ENCODE data around the gene MGAT5B. TPM values are rescaled to one million over a fixed set of nuclear protein-coding genes. Genes with fewer than 3 reads are reported as not detected.

Gene MGAT5B
- total RNA-seq, 1 donor from 2014 or later: 1.8 TPM

DNA sequence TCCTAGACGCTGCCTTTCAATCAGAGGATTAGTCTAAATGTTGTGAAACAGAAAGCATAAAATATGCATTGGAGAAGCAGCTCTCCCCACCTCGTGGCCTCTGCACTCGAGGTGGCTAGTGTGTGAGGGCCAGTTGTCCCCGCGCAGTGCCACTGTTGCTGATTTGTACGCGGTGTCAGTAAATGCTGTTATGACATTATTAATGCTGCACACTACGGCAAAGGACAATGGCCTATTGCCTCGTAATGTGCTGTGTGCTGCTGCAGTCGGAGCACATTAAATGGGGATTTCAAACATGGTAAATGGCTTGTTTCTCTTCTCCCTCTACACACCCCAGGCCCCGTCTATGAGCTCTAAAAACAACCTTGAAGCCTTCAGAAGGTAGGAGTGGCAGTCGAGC, 5.7 kb upstream of the MGAT5B start:
- Histone ChIP-seq H3K4me1 (no peaks in the 10 kb centered on the region), H3F3A (ENCODE audit: low read depth) (no peaks in the 10 kb centered on the region), H3K9ac (no peak overlapping the region), H2AFZ (replicated peaks) (no peak overlapping the region), H3K4me3 (no peak overlapping the region), H3K36me3 (no peaks in the 10 kb centered on the region), H4K20me1 (ENCODE audit: low read depth) (no peaks in the 10 kb centered on the region), H3K9me3 (ENCODE audit: low read depth) (no peaks in the 10 kb centered on the region), H3K79me2 (ENCODE audit: low read depth) (no peaks in the 10 kb centered on the region), H3K27ac (no peak overlapping the region), H3K27me3 (peaks cover 6% of the 10 kb centered on the region), H3K4me2 (no peak overlapping the region)
- H3K27ac Mint-ChIP-seq: no peak overlapping the region
- H3K36me3 Mint-ChIP-seq: no peaks in the 10 kb centered on the region
- no peak for DNase-seq (ENCODE audit: low spot score)
- H3K27me3 Mint-ChIP-seq (ENCODE audit: insufficient read depth, low read depth): peaks cover 5% of the 10 kb centered on the region
- TF ChIP-seq EZH2phosphoT487 (IDR thresholded peaks at IDR 0.05): no peak
- TF ChIP-seq EZH2 (IDR thresholded peaks at IDR 0.05): no peak
- TF ChIP-seq, protein P1, sequence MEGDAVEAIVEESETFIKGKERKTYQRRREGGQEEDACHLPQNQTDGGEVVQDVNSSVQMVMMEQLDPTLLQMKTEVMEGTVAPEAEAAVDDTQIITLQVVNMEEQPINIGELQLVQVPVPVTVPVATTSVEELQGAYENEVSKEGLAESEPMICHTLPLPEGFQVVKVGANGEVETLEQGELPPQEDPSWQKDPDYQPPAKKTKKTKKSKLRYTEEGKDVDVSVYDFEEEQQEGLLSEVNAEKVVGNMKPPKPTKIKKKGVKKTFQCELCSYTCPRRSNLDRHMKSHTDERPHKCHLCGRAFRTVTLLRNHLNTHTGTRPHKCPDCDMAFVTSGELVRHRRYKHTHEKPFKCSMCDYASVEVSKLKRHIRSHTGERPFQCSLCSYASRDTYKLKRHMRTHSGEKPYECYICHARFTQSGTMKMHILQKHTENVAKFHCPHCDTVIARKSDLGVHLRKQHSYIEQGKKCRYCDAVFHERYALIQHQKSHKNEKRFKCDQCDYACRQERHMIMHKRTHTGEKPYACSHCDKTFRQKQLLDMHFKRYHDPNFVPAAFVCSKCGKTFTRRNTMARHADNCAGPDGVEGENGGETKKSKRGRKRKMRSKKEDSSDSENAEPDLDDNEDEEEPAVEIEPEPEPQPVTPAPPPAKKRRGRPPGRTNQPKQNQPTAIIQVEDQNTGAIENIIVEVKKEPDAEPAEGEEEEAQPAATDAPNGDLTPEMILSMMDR (IDR thresholded peaks at IDR 0.05): no peak
- peaks cover 17% of the 10 kb centered on the region for H3K4me1 Mint-ChIP-seq
- peaks cover 2% of the 10 kb centered on the region for H3K9me3 Mint-ChIP-seq
- no peak overlapping the region for H3K4me3 Mint-ChIP-seq

DNA sequence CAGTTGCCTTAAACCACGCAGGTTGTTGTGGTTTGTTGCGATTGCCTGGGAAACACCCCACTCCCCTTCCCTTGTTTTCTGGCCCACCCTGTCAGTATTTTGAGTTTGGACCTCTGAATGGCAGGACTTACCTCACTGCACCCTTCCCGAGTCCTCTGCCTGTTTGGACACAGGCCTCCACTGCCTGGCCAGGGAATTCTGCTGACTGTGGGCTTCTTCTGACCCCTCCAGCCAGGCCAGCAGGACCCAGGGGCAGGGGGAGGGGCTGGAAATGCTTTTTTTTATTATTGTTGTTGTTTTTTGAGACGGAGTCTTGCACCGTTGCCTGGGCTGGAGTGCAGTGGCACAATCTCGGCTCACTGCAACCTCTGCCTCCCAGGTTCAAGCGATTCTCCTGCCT, 4.2 kb upstream of the MGAT5B start:
- Histone ChIP-seq H3K9ac (no peak overlapping the region), H3F3A (ENCODE audit: low read depth) (no peaks in the 10 kb centered on the region), H3K36me3 (no peaks in the 10 kb centered on the region), H3K79me2 (ENCODE audit: low read depth) (no peaks in the 10 kb centered on the region), H3K4me3 (no peak overlapping the region), H4K20me1 (ENCODE audit: low read depth) (peaks cover 3% of the 10 kb centered on the region), H3K4me2 (no peak overlapping the region), H3K27me3 (peaks cover 19% of the 10 kb centered on the region), H3K9me3 (ENCODE audit: low read depth) (no peaks in the 10 kb centered on the region), H2AFZ (replicated peaks) (no peak overlapping the region), H3K4me1 (peaks cover 3% of the 10 kb centered on the region), H3K27ac (no peak overlapping the region)
- H3K4me1 Mint-ChIP-seq: peaks cover 23% of the 10 kb centered on the region
- H3K4me3 Mint-ChIP-seq: no peak overlapping the region
- H3K36me3 Mint-ChIP-seq: no peaks in the 10 kb centered on the region
- DNase-seq (ENCODE audit: low spot score): no peak
- peaks cover 2% of the 10 kb centered on the region for H3K9me3 Mint-ChIP-seq
- H3K27me3 Mint-ChIP-seq (ENCODE audit: insufficient read depth, low read depth): peaks cover 6% of the 10 kb centered on the region
- TF ChIP-seq, protein P1 (IDR thresholded peaks at IDR 0.05): no peak
- TF ChIP-seq EZH2 (IDR thresholded peaks at IDR 0.05) (no peak), EZH2phosphoT487 (IDR thresholded peaks at IDR 0.05) (no peak)
- H3K27ac Mint-ChIP-seq: no peak overlapping the region

DNA sequence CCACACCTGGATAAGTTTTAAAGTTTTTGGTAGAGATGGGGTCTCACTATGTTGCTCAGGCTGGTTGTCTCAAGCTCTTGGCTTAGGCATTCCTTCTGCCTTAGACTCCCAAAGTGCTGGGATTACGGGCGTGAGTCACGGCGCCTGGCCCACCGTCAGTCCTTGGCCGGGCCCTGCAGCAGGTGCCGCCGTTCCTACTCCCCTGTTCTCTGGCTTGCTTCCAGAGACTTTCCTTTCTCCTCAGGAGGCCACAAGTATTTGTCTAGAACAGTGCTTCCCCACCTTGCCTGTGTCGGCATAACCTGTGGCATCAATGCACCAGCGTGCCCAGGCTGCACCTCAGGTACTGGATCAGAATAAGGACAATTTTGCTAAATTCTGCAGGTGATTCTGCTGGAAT, 3.0 kb upstream of the MGAT5B start:
- peaks cover 9% of the 10 kb centered on the region for H3K4me1 ChIP-seq
- TF ChIP-seq, protein P1 (IDR thresholded peaks at IDR 0.05): no peak
- no peak for TF ChIP-seq EZH2phosphoT487 (IDR thresholded peaks at IDR 0.05)
- no peak for TF ChIP-seq EZH2 (IDR thresholded peaks at IDR 0.05)
- no peaks in the 10 kb centered on the region for H3K9me3 ChIP-seq (ENCODE audit: low read depth)
- H3K4me1 Mint-ChIP-seq: peaks cover 19% of the 10 kb centered on the region
- no peaks in the 10 kb centered on the region for H3K79me2 ChIP-seq (ENCODE audit: low read depth)
- H3K27ac ChIP-seq: no peak overlapping the region
- peaks cover 6% of the 10 kb centered on the region for H3K27me3 Mint-ChIP-seq (ENCODE audit: insufficient read depth, low read depth)
- peaks cover 31% of the 10 kb centered on the region for H3K27me3 ChIP-seq
- H3K4me2 ChIP-seq: no peak overlapping the region
- no peak for DNase-seq (ENCODE audit: low spot score)
- H3K36me3 Mint-ChIP-seq: no peaks in the 10 kb centered on the region
- H3K36me3 ChIP-seq: no peaks in the 10 kb centered on the region
- no peak overlapping the region for H2AFZ ChIP-seq (replicated peaks)
- H4K20me1 ChIP-seq (ENCODE audit: low read depth): peaks cover 14% of the 10 kb centered on the region
- H3K27ac Mint-ChIP-seq: no peak overlapping the region
- H3F3A ChIP-seq (ENCODE audit: low read depth): no peaks in the 10 kb centered on the region
- H3K9me3 Mint-ChIP-seq: peaks cover 2% of the 10 kb centered on the region
- H3K4me3 ChIP-seq: no peak overlapping the region
- no peak overlapping the region for H3K4me3 Mint-ChIP-seq
- no peak overlapping the region for H3K9ac ChIP-seq
